NCI-H128 (cell line): ENCODE data around the gene IDH3G.

ENCODE experiments used
- DNase-seq: peaks from one replicate; lab custom pipeline; 2025; ENCODE audit not compliant: unreplicated experiment; lab: John Stamatoyannopoulos, UW

The IDH3G gene

GRCh38 chrX:153736071-153736820, 57.9 kb downstream of the IDH3G start:
- DNase-seq = no peak
